ENCODE results near the gene GPC6.

GRCh38 chr13:94228763-94229162 lies 1002.2 kb downstream of the GPC6 start:
- no peak for TF ChIP-seq POLR2A (IDR thresholded peaks at IDR 0.05)
- TF ChIP-seq, protein P1, sequence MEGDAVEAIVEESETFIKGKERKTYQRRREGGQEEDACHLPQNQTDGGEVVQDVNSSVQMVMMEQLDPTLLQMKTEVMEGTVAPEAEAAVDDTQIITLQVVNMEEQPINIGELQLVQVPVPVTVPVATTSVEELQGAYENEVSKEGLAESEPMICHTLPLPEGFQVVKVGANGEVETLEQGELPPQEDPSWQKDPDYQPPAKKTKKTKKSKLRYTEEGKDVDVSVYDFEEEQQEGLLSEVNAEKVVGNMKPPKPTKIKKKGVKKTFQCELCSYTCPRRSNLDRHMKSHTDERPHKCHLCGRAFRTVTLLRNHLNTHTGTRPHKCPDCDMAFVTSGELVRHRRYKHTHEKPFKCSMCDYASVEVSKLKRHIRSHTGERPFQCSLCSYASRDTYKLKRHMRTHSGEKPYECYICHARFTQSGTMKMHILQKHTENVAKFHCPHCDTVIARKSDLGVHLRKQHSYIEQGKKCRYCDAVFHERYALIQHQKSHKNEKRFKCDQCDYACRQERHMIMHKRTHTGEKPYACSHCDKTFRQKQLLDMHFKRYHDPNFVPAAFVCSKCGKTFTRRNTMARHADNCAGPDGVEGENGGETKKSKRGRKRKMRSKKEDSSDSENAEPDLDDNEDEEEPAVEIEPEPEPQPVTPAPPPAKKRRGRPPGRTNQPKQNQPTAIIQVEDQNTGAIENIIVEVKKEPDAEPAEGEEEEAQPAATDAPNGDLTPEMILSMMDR (IDR thresholded peaks at IDR 0.05): no peak
- TF ChIP-seq POLR2AphosphoS5 (IDR thresholded peaks at IDR 0.05): no peak
